HepG2 (cell line): ENCODE data around the gene LATS2. TPM values are rescaled to one million over a fixed set of nuclear protein-coding genes. Genes with fewer than 3 reads are reported as not detected.

Source experiments
- ATAC-seq: fragments of 200-7000 bp; cut with Tn5 transposase; 3 replicates; pipeline ENCODE4 v1.9.1; 2020; ENCODE audit warnings: mild to moderate bottlenecking, moderate library complexity
- BruUV-seq: library from RNA; stranded (reverse); fragments of 400-500 nt; replicated peaks from 2 replicates; lab custom pipeline; 2021; lab: Mats Ljungman, UMichigan
- CTCF ChIA-PET: fragments of 300-600 bp; formaldehyde crosslinking; extraction: SDS; loops from one replicate; lab custom pipeline; 2021; ENCODE audit warnings: low total read pairs, inconsistent platforms, low intra/inter-chr PET ratio; lab: Yijun Ruan, JAX
- POLR2A ChIA-PET: fragments of 350-600 bp; sonication (Branson Sonifier 250); formaldehyde crosslinking; loops from one replicate; lab custom pipeline; 2020; ENCODE audit warnings: antibody characterized with exemption, inconsistent platforms; lab: Yijun Ruan, JAX
- DNase-seq: peaks from one replicate; pipeline ENCODE4 v3.0.0-alpha.2; 2015; ENCODE audit warnings: low spot score
- FAIRE-seq: peaks from 3 replicates; lab custom pipeline; 2011; peaks lifted over from hg19 to GRCh38; lab: Jason Lieb, UNC
- H2AFZ ChIP-seq: one replicate; pipeline ENCODE4 v1.6.1; 2011; ENCODE audit warnings: low read length, inconsistent platforms
- H3K27ac ChIP-seq: fragments of 300-600 bp; 3 replicates; pipeline ENCODE4 v1.8.0; 2011; ENCODE audit warnings: mixed run types, mild to moderate bottlenecking, mixed read lengths, low read length, inconsistent platforms; ENCODE audit not compliant: insufficient read depth; ENCODE audit errors: extremely low read length
- H3K27me3 ChIP-seq, 2 experiments: fragments of 200-600 bp in 1 of 2; 2 replicates in 1 of 2; 3 replicates in 1 of 2; pipeline versions ENCODE4 v1.6.0 to v1.8.0; 2011; ENCODE audit warnings: low read length in 2 of 2, mild to moderate bottlenecking in 2 of 2, moderate library complexity in 2 of 2, inconsistent platforms in 1 of 2; ENCODE audit not compliant: insufficient read depth in 2 of 2, control insufficient read depth in 1 of 2
- H3K36me3 ChIP-seq, 2 experiments: fragments of 200-600 bp in 1 of 2; replicated peaks in 1 of 2; 2 replicates in 1 of 2; 3 replicates in 1 of 2; pipeline versions ENCODE4 v1.5.1 to v1.8.0; 2011; ENCODE audit warnings: low read length in 2 of 2, inconsistent platforms in 1 of 2; ENCODE audit not compliant: insufficient read depth in 2 of 2, control insufficient read depth in 1 of 2
- H3K4me1 ChIP-seq: 2 replicates; pipeline ENCODE4 v1.5.1; 2012; ENCODE audit warnings: low read length, inconsistent platforms; ENCODE audit not compliant: insufficient read depth
- H3K4me2 ChIP-seq: 2 replicates; pipeline ENCODE4 v1.6.0; 2011; ENCODE audit warnings: low read depth, low read length, inconsistent platforms
- H3K4me3 ChIP-seq, 3 experiments: fragments of 200-600 bp in 1 of 3; sonication (generic), shearing (Covaris generic) in 1 of 3; replicated peaks in 1 of 3; 2 replicates each; pipeline ENCODE4 v1.5.1; 2011 to 2016; ENCODE audit warnings: low read length in 3 of 3, inconsistent platforms in 2 of 3, low read depth in 2 of 3, mild to moderate bottlenecking in 2 of 3, control low read depth in 1 of 3, mixed read lengths in 1 of 3; ENCODE audit not compliant: insufficient read depth in 1 of 3
- H3K79me2 ChIP-seq: one replicate; pipeline ENCODE4 v1.6.1; 2011; ENCODE audit warnings: low read length, inconsistent platforms; ENCODE audit not compliant: insufficient read depth
- H3K9ac ChIP-seq: 2 replicates; pipeline ENCODE4 v1.6.0; 2011; ENCODE audit warnings: mild to moderate bottlenecking, low read depth, low read length, inconsistent platforms; ENCODE audit not compliant: insufficient read depth
- H3K9me3 ChIP-seq: 2 replicates; pipeline ENCODE4 v1.5.1; 2012; ENCODE audit warnings: mild to moderate bottlenecking, low read length
- H4K20me1 ChIP-seq: 2 replicates; pipeline ENCODE4 v1.6.0; 2011; ENCODE audit warnings: inconsistent platforms, mild to moderate bottlenecking, low read length, moderate library complexity; ENCODE audit not compliant: insufficient read depth
- ATF7-NPFF ChIP-seq: sonication (generic); formaldehyde crosslinking; IDR thresholded peaks from 2 replicates; pipeline ENCODE4 v1.8.1; 2023; ENCODE audit warnings: mild to moderate bottlenecking, low read depth, missing genetic modification reagents, moderate library complexity
- BCL6 ChIP-seq: IDR thresholded peaks from 2 replicates; pipeline ENCODE4 v1.6.1; 2016; ENCODE audit warnings: missing genetic modification reagents, missing compliant biosample characterization
- CEBPB ChIP-seq: IDR thresholded peaks from 2 replicates; pipeline ENCODE4 v1.6.1; 2011; ENCODE audit warnings: low read depth, low read length, improper control_type of control experiment, borderline replicate concordance
- ELF3 ChIP-seq: IDR thresholded peaks from 2 replicates; pipeline ENCODE4 v1.6.1; 2016; ENCODE audit warnings: missing genetic modification reagents, missing compliant biosample characterization
- FOXJ3 ChIP-seq: sonication (generic); formaldehyde crosslinking; IDR thresholded peaks from 2 replicates; pipeline ENCODE4 v1.4.0; 2020; ENCODE audit warnings: missing genetic modification reagents, mild to moderate bottlenecking, borderline replicate concordance
- IKZF5 ChIP-seq: IDR thresholded peaks from 2 replicates; pipeline ENCODE4 v1.6.1; 2018; ENCODE audit warnings: missing genetic modification reagents, mild to moderate bottlenecking, missing compliant biosample characterization
- JUNB ChIP-seq: sonication (generic); formaldehyde crosslinking; IDR thresholded peaks from 2 replicates; pipeline ENCODE4 v1.8.0; 2022; ENCODE audit warnings: missing genetic modification reagents, mild to moderate bottlenecking, borderline replicate concordance
- MYNN ChIP-seq: sonication (generic); formaldehyde crosslinking; IDR thresholded peaks from 2 replicates; pipeline ENCODE4 v1.4.0; 2020; ENCODE audit warnings: mild to moderate bottlenecking, low read depth, missing genetic modification reagents
- SSRP1 ChIP-seq: IDR thresholded peaks from 2 replicates; pipeline ENCODE4 v1.6.1; 2016; ENCODE audit warnings: control low read depth
- ZNF619 ChIP-seq: sonication (generic); formaldehyde crosslinking; IDR thresholded peaks from 2 replicates; pipeline ENCODE4 v1.4.0; 2020; ENCODE audit warnings: mild to moderate bottlenecking, missing genetic modification reagents
- ZNF781 ChIP-seq: sonication (generic); formaldehyde crosslinking; IDR thresholded peaks from 2 replicates; pipeline ENCODE4 v1.5.1; 2020; ENCODE audit warnings: borderline replicate concordance, mild to moderate bottlenecking, missing genetic modification reagents; ENCODE audit errors: not compliant biosample characterization
- WGBS: methylation state at CpG from one replicate; pipeline ENCODE4 v1.1.6; 2017; ENCODE audit warnings: low lambda C conversion rate; 5-methylcytosine and 5-hydroxymethylcytosine counted together
- in situ Hi-C: cut with HindIII; loops from 2 replicates; pipeline ENCODE4 v1.10.0; 2017; ENCODE audit warnings: low pct_unique_long_range_greater_than_20kb; ENCODE audit not compliant: extremely low pct_ligation_motif_present
- intact Hi-C: fragments of 100-400 bp; cut with micrococcal nuclease; formaldehyde crosslinking; loops from one replicate; pipeline ENCODE4 v1.10.0; 2022; ENCODE audit not compliant: unreplicated experiment
- polyA plus RNA-seq, 8 experiments: library from polyadenylated mRNA; depleted of rRNA in 3 of 8; stranded (reverse) in 7 of 8; unstranded in 1 of 8; fragments of >200 nt; fragmentation: Illumina TruSeq in 4 of 8; extraction: Trizol in 4 of 8; gene quantifications; 2 replicates each; pipeline versions ENCODE4 v1.2.1 to v1.2.3, GENCODE V29; 2011 to 2016; ENCODE audit warnings: low read depth in 4 of 8, missing spikeins in 1 of 8, mixed read lengths in 1 of 8; ENCODE audit not compliant: insufficient read depth in 1 of 8
- total RNA-seq, 5 experiments: library from RNA; depleted of rRNA; stranded (reverse); fragments of >200 nt; fragmentation: Illumina TruSeq; extraction: Trizol; gene quantifications; 2 replicates each; pipeline ENCODE4 v1.2.3, GENCODE V29; 2016; ENCODE audit warnings: low read depth in 1 of 5
- TF ChIP-seq, protein P1 (sequence below): IDR thresholded peaks from 2 replicates; pipeline ENCODE4 v1.6.1; 2016
- TF ChIP-seq, protein P2 (sequence below): sonication (generic); IDR thresholded peaks from 2 replicates; pipeline ENCODE4 v1.6.1; 2016; ENCODE audit warnings: low read depth, borderline replicate concordance
- TF ChIP-seq, protein P3 (sequence below): IDR thresholded peaks from 2 replicates; pipeline ENCODE4 v1.4.0; 2020; ENCODE audit warnings: mild to moderate bottlenecking, missing genetic modification reagents

The LATS2 gene
- total and polyA plus RNA-seq, 2 of the 13 experiments (the other 11 are each of a cell fraction or from before 2014, with no cell fraction given), result 7.3 to 8.5 TPM

DNA sequence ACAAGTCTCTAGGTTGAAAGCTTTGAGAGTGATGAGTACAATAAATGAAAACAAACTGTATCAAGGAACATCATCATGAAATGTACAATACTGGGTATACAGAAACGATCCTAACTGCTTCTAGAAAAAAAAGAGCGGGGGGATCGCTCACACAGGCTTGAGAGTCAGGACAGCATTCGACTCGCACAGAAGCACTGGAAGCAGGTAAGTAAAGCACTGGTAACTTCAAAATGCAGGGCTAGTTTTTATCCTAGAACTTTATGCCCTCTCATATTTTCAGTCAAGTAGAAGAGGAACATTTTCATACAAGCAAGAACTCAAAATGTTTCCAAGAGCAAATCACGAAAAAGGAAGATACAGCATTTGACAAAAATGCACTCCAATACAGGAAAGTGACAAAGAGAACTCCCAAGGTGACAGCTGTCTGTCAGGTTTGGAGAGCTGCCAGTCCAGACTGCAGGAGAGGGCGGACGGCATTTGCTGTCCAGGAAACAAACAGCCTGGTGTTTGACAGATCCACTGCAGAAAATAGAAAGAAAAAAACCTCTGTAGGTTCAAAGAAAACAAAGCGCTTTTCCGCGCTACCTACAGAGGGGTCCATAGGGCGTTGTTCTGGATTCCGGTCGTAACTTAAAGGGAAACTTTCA is 100.6 kb downstream of the LATS2 start:
- FAIRE-seq, result peak; percentile 79
- no peaks in the 10 kb centered on the region for H4K20me1 ChIP-seq
- H3K4me1 ChIP-seq, result peaks cover 28% of the 10 kb centered on the region
- no peaks in the 10 kb centered on the region for H3K79me2 ChIP-seq
- peak; percentile 98 for ATAC-seq
- peak overlapping the region; percentile 24; the same call in 1 of the 2 replicates for H3K9ac ChIP-seq
- DNase-seq, result peak; percentile 78
- WGBS, result 3% methylated on average over 14 of the region's 14 CpGs
- no TSS peak for BruUV-seq
- peak overlapping the region; percentile 36 to 42 (median 42) for H3K4me3 ChIP-seq
- in situ Hi-C loops, result no loop called here
- H3K4me2 ChIP-seq, result peak overlapping the region; percentile 88
- H3K36me3 ChIP-seq, result no peaks in the 10 kb centered on the region
- peak overlapping the region; percentile 8 for H3K27ac ChIP-seq
- intact Hi-C loops, result no loop called here
- CTCF ChIA-PET, result no interaction called here
- H3K27me3 ChIP-seq, result no peaks in the 10 kb centered on the region
- H3K9me3 ChIP-seq, result no peaks in the 10 kb centered on the region
- H2AFZ ChIP-seq, result no peak overlapping the region
- POLR2A ChIA-PET, result no interaction called here
- 0 out of 2 replicates have a peak, but pooled peaks have one; percentile 28 for TF ChIP-seq IKZF5 (CRISPR knock-in tag)
- no peak for TF ChIP-seq MYNN (CRISPR knock-in tag)
- no peak for TF ChIP-seq SSRP1 (CRISPR knock-in tag)
- TF ChIP-seq ELF3 (CRISPR knock-in tag), result peak; percentile 53
- no peak for TF ChIP-seq FOXJ3 (CRISPR knock-in tag)
- TF ChIP-seq BCL6 (CRISPR knock-in tag), result peak; percentile 98
- TF ChIP-seq ATF7-NPFF (CRISPR knock-in tag), result no peak
- TF ChIP-seq, protein P1, sequence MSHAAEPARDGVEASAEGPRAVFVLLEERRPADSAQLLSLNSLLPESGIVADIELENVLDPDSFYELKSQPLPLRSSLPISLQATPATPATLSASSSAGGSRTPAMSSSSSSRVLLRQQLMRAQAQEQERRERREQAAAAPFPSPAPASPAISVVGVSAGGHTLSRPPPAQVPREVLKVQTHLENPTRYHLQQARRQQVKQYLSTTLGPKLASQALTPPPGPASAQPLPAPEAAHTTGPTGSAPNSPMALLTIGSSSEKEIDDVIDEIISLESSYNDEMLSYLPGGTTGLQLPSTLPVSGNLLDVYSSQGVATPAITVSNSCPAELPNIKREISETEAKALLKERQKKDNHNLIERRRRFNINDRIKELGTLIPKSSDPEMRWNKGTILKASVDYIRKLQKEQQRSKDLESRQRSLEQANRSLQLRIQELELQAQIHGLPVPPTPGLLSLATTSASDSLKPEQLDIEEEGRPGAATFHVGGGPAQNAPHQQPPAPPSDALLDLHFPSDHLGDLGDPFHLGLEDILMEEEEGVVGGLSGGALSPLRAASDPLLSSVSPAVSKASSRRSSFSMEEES (CRISPR knock-in tag), result no peak
- TF ChIP-seq, protein P2, sequence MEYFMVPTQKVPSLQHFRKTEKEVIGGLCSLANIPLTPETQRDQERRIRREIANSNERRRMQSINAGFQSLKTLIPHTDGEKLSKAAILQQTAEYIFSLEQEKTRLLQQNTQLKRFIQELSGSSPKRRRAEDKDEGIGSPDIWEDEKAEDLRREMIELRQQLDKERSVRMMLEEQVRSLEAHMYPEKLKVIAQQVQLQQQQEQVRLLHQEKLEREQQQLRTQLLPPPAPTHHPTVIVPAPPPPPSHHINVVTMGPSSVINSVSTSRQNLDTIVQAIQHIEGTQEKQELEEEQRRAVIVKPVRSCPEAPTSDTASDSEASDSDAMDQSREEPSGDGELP, result peak; percentile 87; the same call in 1 of the 2 replicates
- TF ChIP-seq ZNF619, result no peak
- TF ChIP-seq, protein P3, sequence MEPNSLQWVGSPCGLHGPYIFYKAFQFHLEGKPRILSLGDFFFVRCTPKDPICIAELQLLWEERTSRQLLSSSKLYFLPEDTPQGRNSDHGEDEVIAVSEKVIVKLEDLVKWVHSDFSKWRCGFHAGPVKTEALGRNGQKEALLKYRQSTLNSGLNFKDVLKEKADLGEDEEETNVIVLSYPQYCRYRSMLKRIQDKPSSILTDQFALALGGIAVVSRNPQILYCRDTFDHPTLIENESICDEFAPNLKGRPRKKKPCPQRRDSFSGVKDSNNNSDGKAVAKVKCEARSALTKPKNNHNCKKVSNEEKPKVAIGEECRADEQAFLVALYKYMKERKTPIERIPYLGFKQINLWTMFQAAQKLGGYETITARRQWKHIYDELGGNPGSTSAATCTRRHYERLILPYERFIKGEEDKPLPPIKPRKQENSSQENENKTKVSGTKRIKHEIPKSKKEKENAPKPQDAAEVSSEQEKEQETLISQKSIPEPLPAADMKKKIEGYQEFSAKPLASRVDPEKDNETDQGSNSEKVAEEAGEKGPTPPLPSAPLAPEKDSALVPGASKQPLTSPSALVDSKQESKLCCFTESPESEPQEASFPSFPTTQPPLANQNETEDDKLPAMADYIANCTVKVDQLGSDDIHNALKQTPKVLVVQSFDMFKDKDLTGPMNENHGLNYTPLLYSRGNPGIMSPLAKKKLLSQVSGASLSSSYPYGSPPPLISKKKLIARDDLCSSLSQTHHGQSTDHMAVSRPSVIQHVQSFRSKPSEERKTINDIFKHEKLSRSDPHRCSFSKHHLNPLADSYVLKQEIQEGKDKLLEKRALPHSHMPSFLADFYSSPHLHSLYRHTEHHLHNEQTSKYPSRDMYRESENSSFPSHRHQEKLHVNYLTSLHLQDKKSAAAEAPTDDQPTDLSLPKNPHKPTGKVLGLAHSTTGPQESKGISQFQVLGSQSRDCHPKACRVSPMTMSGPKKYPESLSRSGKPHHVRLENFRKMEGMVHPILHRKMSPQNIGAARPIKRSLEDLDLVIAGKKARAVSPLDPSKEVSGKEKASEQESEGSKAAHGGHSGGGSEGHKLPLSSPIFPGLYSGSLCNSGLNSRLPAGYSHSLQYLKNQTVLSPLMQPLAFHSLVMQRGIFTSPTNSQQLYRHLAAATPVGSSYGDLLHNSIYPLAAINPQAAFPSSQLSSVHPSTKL (CRISPR knock-in tag), result peak; percentile 54
- TF ChIP-seq CEBPB, result no peak
- TF ChIP-seq ZNF781, result no peak
- TF ChIP-seq JUNB, result no peak
